Activated B cell treated with CpG ODN at 0.5 μM for 24 hours (primary cell): ENCODE data around the gene HOXD11. TPM values are rescaled to one million over a fixed set of nuclear protein-coding genes. Genes with fewer than 3 reads are reported as not detected.

Source experiments
- ATAC-seq: fragments of 200-7000 bp; cut with Tn5 transposase; one replicate; pipeline ENCODE4 v1.10.0; 2021; ENCODE audit warnings: low read depth, mild to moderate bottlenecking, moderate library complexity
- CTCF ChIA-PET: fragments of 350-600 bp; sonication (Branson Sonifier 250); formaldehyde crosslinking; loops from one replicate; lab custom pipeline; 2021; ENCODE audit warnings: antibody characterized with exemption; lab: Charles Lee
- POLR2A ChIA-PET: fragments of 350-600 bp; sonication (Branson Sonifier 250); formaldehyde crosslinking; loops from one replicate; lab custom pipeline; 2021; ENCODE audit warnings: antibody characterized with exemption; lab: Charles Lee
- DNase-seq: peaks from one replicate; pipeline ENCODE4 v3.0.0; 2022
- H3K27ac Mint-ChIP-seq: one replicate; pipeline ENCODE4 v1.8.0; 2020; ENCODE audit warnings: mixed read lengths
- H3K27me3 Mint-ChIP-seq: one replicate; pipeline ENCODE4 v1.8.0; 2021; ENCODE audit warnings: mixed read lengths
- H3K36me3 Mint-ChIP-seq: one replicate; pipeline ENCODE4 v1.8.0; 2021; ENCODE audit warnings: low read depth, mixed read lengths
- H3K4me1 Mint-ChIP-seq: one replicate; pipeline ENCODE4 v1.8.0; 2021; ENCODE audit warnings: mixed read lengths
- H3K4me3 Mint-ChIP-seq: one replicate; pipeline ENCODE4 v1.8.0; 2020; ENCODE audit warnings: mild to moderate bottlenecking, mixed read lengths
- H3K9me3 Mint-ChIP-seq: one replicate; pipeline ENCODE4 v1.8.0; 2020; ENCODE audit warnings: mixed read lengths
- intact Hi-C: fragments of 100-400 bp; cut with micrococcal nuclease; formaldehyde crosslinking; loops from one replicate; pipeline ENCODE4 v1.15.1; 2024
- total RNA-seq: library from RNA; stranded (reverse); gene quantifications from 2 replicates; pipeline ENCODE4 v1.2.3, GENCODE V29; 2022
- TF ChIP-seq, protein P1 (sequence below): fragments of 200-600 bp; IDR thresholded peaks from one replicate; pipeline ENCODE4 v1.8.0; 2022; ENCODE audit warnings: antibody characterized with exemption, mild to moderate bottlenecking

Gene HOXD11
- total RNA-seq, 1 donor from 2014 or later, result not detected

GRCh38 chr2:176158855-176159662, 52.0 kb downstream of the HOXD11 start:
- Mint-ChIP-seq H3K27me3 (peaks cover 66% of the 10 kb centered on the region), H3K4me1 (peaks cover 3% of the 10 kb centered on the region), H3K9me3 (peaks cover 3% of the 10 kb centered on the region), H3K4me3 (no peak overlapping the region), H3K36me3 (no peaks in the 10 kb centered on the region), H3K27ac (no peak overlapping the region)
- intact Hi-C loops, result loop anchor here (2.0 kb wide), 1 partner anchor 80 kb away; no protein-coding TSS in a partner anchor
- ChIA-PET POLR2A (no interaction called here), CTCF (no interaction called here)
- DNase-seq (no peak), ATAC-seq (no peak)
- TF ChIP-seq, protein P1, sequence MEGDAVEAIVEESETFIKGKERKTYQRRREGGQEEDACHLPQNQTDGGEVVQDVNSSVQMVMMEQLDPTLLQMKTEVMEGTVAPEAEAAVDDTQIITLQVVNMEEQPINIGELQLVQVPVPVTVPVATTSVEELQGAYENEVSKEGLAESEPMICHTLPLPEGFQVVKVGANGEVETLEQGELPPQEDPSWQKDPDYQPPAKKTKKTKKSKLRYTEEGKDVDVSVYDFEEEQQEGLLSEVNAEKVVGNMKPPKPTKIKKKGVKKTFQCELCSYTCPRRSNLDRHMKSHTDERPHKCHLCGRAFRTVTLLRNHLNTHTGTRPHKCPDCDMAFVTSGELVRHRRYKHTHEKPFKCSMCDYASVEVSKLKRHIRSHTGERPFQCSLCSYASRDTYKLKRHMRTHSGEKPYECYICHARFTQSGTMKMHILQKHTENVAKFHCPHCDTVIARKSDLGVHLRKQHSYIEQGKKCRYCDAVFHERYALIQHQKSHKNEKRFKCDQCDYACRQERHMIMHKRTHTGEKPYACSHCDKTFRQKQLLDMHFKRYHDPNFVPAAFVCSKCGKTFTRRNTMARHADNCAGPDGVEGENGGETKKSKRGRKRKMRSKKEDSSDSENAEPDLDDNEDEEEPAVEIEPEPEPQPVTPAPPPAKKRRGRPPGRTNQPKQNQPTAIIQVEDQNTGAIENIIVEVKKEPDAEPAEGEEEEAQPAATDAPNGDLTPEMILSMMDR, result no peak

Other genes starting within 250 kb of the HOXD11 start
- 15.2 TPM in 2 replicates for gene LNPK, start 105.0 kb upstream of the HOXD11 start, total RNA-seq
- gene EVX2, start 23.3 kb upstream of the HOXD11 start, total RNA-seq, result not detected in 2 replicates
- not detected in 2 replicates for gene HOXD13, start 14.6 kb upstream of the HOXD11 start, total RNA-seq
- gene HOXD12, start 7.5 kb upstream of the HOXD11 start, total RNA-seq, result not detected in 2 replicates
- gene HOXD10, start 9.5 kb downstream of the HOXD11 start, total RNA-seq, result not detected in 2 replicates
- gene HOXD9, start 15.4 kb downstream of the HOXD11 start, total RNA-seq, result not detected in 2 replicates
- gene HOXD8, start 22.4 kb downstream of the HOXD11 start, total RNA-seq, result not detected in 2 replicates
- not detected in 2 replicates for gene HOXD4, start 44.3 kb downstream of the HOXD11 start, total RNA-seq
- not detected in 2 replicates for gene HOXD3, start 50.0 kb downstream of the HOXD11 start, total RNA-seq
- not detected in 2 replicates for gene HOXD1, start 81.4 kb downstream of the HOXD11 start, total RNA-seq
- gene MTX2, start 162.2 kb downstream of the HOXD11 start, total RNA-seq, result 9.7 and 10.4 TPM in 2 replicates